Activated CD8-positive, alpha-beta memory T cell treated with anti-CD3 and anti-CD28 coated beads for 1 hour (primary cell): ENCODE results near the gene IFIT3.
"Not testable (repeated sequence)": the region's sequence is repeated elsewhere in the genome, so short reads cannot be mapped to it uniquely, and the experiment has no call there.

ENCODE experiments used
- DNase-seq, 2 donors: peaks; one replicate each; pipeline ENCODE4 v3.0.0-alpha.2; 2020; ENCODE audit warnings: low read depth in 1 of 2; ENCODE audit errors: extremely low read depth in 1 of 2

The IFIT3 gene

DNA sequence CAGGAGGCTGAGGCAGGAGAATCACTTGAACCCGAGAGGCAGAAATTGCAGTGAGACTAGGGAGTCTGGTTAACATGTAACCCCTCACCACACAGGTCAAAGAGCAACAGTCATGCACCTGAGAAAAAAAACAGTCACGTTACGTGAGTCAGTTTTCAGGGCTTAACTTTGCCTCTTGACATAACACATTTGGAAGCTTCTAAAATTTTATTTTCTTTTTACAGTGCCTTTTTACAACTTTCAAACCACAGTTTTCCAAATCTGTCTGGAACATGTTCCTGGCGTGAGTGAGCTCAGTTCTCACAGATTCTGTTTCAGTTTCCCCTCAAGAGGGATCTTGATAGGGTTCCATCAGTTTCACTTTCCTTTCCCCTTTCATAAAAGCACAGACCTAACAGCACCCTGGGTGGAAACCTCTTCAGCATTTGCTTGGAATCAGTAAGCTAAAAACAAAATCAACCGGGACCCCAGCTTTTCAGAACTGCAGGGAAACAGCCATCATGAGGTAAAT, 4.4 kb downstream of the IFIT3 start:
- no peak for DNase-seq

DNA sequence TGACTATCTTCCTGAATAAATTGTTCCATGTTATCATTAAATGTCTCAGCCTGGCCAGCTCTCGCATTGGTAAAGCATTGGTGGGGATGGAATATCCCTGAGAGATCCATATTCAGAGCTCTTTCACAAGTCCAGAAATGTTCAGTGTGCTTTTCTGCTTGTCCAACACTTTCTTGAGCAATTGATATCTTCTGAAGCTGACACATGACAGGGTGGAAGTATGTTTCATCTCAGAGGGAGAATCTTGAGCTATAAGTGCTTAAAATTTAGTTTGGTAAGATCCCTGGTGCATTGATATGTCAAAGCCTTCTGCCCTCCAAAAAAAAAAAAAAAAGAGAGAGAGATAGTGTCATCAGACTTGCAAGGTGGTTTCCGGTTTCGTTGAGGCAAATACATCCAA, 7.4 kb downstream of the IFIT3 start:
- no peak for DNase-seq

DNA sequence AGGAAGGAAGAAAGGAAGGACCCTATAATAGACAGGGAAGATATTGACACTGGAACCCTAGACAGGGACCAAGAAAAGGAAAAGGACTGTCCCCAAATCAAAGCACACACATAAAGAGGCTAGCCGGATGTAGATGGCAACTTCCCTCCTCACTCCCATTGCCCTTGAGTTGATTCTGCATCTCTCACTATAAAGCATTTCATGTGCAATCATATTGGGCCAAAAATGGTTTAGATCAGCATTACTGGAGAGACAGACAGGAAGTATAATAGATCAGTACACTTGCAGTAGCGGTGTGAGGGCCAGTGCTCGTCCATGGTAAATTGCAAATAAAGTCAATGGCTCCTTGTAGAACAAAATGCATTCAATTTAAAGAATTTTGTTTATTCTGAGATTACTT, 8.4 kb downstream of the IFIT3 start:
- DNase-seq, result no peak

DNA sequence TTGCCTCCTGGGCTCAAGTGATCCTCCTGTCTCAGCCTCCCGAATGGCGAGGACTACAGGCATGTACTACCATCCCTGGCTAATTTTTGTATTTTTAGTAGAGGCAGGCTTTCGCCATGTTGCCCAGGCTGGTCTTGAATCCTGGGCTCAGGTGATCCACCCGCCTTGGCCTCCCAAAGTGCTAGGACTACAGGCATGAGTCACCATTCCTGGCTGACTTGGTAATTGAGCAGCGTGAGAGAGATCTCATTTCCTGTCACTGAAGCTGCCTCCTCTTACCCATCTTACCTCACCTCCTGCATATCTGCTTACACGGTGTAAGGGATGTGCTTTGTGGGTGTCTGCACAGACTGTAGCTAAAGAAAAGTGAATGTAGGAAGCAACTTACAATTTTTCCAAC, 9.7 kb downstream of the IFIT3 start:
- DNase-seq, result no peak

DNA sequence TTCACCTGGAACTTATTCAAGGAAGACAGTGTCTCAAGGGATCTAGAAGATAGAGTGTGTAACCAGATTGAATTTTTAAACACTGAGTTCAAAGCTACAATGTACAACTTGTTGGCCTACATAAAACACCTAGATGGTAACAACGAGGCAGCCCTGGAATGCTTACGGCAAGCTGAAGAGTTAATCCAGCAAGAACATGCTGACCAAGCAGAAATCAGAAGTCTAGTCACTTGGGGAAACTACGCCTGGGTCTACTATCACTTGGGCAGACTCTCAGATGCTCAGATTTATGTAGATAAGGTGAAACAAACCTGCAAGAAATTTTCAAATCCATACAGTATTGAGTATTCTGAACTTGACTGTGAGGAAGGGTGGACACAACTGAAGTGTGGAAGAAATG, 10.9 kb downstream of the IFIT3 start:
- no peak for DNase-seq

DNA sequence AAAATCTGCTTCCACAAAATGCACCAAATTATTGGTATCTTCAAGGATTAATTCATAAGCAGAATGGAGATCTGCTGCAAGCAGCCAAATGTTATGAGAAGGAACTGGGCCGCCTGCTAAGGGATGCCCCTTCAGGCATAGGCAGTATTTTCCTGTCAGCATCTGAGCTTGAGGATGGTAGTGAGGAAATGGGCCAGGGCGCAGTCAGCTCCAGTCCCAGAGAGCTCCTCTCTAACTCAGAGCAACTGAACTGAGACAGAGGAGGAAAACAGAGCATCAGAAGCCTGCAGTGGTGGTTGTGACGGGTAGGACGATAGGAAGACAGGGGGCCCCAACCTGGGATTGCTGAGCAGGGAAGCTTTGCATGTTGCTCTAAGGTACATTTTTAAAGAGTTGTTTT, 12.1 kb downstream of the IFIT3 start:
- DNase-seq, result no peak

DNA sequence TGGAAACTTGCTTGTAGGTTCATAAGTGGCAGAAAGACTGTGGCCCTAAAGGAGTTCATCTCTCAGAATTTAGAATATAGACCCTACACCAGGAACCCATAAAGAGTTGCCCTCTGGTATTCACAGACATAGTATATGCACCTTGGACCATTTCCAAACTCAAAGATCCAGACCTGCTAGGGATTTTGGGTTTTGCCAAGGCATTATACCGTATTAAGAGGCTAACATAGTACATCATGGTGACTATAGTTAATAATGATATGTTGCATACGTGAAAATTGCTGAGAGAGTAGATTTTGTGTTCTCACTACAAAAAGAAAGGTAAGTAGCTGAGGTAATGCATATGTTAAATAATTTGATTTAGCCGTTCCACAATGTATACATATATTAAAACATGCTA, 13.9 kb downstream of the IFIT3 start:
- DNase-seq, result no peak

DNA sequence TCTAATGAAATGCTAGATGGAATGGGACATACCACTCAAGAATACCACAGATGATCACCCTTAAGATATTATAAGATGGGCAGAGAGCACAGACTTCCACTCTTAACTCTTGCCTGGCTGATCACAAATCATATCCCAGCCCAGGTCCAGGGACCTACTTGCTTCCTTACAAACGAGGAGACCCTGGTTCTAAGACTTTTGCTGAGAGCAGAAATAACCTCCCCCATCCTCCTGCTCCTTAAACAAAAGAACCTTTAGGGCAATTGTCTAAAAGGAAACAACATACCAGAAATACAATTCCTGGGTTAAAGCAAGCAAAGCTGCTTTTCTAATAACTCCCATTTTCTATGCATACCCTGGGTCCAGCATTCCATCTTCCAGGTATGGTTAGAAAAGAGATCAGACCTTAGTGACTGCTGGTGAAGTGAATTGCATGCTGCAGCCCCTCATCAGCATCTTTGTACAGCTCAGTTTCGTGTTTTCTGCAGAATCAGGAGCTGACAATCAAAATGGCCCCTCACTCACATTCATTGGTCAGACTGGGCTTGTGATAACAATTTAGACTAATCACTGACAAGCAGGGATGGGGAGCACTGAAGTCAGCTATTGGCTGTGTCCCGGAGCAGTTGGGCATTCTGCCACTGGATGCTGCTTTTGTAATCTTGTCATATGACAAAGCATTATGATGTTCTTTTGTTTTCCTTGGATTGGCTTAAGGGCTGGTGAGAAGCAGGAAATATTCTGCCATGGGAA, 14.6 kb downstream of the IFIT3 start:
- no peak for DNase-seq

DNA sequence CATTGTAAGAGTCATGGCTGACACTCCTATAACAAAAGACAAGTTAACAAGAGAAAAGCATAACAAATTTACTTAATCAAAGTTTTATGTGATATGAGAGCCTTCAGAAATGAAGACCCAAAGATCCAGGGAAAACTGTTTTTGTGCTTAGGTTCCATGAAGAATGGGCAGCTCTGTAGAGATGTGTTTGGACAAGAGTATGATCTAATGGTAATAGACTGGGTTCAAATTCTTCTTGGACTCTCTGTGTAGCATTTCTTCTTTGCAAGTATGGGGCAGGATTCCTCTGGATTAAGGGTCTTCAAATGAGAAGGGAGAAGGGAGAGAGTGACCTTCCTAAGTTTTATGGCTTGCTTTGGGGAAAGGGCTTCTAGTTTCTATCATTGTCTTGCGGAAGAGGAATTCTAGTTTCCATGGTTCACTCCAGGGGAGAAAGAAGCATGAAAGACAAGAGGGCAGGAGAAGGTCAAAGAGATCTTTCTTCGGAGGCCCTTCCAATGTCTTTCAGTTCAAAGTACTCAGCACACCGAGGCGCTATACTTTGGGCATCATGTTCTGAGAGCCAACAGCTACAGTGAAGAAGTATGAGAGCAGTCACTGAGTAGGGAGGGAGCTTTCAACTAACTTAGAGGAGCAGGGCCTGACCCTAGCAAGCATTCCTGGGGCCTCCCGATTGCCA, 15.4 kb downstream of the IFIT3 start:
- no peak for DNase-seq

DNA sequence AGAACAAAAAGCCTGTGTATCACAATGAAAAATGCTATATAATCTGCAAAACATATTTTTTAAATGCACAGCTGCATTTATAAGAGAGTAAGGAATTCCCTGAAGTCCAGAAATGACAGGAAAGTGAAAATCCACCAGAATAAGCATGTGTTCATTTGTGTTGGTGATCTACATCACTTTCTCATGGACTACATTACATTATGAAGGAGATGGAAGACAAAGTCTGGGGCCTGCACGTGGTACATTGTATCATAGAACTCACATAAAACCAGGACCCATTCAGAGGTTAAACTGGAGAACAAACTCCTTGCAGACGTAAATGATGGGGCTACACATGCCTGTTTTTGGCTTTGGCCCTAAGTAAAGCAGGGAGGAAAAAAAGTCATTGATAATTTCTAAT, 16.4 kb downstream of the IFIT3 start:
- DNase-seq, result no peak

DNA sequence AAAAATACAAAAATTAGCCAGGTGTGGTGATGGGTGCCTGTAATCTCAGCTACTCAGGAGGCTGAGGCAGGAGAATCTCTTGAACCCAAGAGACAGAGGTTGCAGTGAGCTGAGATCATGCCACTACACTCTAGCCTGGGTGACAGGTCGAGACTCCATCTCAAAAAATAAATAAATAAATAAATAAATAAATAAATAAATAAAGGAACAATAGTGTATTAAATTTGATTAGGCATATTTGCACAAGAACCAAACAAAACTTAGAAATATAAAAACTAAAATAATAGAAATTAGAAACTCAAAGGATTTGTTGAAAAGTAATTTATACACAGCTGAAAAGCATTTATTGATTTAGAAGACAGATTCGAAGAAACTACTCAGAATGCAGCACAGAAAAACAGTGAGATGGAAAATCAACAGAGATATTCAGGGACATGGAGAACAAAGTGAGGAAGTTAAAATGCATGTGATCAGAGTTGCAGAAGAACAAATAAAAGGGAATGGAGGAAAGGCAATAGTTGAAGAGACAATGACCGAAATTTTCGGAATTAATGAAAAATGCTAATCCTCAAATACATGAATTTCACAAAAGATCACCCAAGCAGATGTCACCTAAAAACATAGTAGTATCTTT, 17.7 kb downstream of the IFIT3 start:
- no peak for DNase-seq

DNA sequence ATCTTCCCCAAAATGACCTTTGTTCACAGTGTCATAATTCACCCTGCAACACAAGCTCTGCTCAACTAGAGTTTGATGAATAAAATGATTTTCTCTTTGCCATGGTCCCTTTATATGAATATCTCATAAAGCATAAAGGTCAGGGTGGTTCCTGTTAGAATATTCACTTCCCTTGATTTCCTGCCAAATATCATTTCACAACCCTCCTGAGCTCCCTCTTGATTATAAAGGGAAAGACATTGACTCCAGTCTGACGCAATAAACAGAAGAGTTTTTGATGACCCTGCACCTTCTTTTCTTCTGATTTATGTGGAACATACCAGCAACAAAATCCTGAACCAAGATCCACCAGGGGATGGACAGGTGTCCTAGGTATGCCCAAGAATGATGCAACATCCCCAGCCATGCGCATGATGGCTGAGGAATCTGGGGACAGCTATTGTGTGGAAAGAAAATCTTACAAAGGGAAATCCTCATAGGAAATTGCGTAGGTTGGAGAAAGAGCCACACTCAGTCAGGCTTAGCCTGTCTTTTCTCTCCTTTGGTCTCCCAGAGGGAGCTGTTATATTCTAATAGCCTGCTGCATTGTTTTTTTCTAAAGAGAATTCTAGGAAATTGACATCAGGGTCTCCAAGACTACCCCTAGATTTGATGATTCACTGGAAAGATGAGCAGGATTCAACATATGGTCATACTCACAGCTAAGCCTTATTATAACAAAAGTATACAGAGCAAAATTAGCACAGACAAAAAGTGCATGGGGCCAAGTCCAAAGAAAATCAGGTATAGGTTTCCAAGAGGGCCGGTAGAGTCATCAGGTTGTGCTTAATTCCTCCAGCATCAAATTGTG, 18.8 kb downstream of the IFIT3 start:
- no peak for DNase-seq

DNA sequence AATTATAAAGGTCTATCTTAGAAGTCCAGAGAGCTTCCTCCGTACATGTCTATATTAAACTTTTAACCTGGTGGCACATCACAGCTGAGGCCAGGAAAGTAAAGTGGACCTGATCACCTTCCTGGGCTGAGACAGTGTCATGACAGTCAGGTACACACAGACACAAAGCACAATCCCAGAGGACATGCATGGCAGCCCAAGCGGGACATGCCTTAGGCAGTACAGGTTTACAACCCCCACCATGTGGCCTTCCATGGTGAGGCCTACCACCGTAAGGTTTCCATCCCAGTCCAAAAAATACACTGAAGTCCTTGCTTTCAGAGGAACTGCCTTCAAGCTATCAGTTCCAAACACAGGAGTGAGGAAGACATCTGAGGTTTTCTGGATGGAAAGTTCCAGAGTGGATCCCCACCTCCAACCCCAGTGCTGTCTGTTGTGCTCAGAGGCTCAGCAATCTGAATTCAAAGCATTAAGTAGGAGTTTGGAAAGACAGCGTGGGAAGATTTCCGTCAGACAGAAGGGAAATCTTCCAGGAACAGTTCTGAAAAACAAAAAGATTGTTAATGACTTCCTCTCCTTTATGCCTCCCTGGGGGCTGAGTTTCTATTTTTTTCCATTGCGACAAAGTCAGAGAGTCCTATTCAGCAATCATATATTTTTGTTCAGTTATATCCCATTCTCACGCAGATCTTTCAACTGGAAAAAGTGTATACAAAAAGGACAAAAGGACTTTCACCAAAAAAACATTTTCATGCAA, 20.1 kb downstream of the IFIT3 start:
- no peak for DNase-seq

DNA sequence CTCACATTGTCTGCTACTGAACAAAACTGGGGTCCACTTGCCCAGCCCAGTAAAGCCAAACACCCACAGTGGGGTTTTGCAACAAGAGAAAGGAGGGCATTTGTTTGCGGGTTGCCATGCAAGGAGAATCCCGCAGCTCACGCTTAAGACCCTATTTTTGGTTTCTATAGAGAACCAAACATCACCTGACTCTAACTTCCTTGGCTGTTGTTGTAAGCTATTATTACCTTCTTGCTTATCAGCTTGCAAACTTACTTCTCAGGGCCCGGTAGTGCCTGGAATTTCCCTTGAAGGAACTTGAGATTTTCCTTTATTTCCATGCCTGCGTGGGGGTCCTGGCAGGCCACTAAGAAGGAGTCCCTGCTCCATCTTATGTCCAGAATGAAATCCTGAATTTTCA, 20.7 kb downstream of the IFIT3 start:
- DNase-seq, result no peak

DNA sequence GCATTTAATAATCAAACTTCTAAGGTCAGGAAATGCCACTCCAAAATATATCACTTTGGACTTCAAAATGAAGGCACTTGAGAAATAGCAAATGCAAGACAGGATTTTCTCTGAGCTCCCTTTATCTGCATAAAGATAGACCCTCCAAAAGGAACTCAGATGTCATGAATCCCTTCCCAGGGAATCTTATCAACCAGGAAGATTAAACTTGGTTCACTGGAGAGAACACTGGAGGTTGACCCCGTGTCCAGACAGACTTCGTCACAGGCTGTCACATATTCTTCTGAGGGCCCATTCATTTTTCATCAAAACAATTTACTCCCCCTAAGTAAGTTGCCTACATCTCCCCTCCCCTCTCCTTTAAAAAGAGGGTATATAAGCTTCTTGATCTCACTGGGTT, 21.2 kb downstream of the IFIT3 start:
- no peak for DNase-seq

DNA sequence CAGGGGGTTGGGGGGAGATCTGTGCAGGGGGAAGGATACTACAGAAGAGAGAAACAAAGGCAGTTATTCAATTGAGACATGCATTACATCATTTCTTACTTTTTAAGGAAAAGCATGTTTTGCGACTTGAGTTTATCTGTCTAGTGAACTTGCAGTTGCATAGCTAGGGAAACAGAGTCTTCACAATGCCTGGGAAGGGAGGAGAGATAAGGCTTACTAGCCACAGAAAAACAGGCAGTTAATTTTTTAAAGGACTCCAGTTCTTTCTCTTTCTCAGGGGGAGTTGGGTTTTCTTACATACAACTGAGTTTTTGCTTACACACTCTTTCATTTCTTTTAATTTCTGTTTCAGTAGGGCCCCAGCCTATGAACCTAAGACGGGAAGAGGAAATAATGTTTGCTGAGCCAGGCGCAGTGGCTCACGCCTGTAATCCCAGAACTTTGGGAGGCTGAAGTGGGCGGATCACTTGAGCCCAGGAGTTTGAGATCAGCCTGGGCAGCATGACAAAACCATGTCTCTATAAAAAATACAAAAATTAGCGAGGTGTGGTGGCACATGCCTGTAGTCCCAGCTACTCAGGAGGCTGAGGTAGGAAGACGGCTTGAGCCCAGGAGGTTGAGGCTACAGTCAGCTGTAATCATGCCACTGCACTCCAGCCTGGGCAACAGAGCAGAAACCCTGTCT, 23.0 kb downstream of the IFIT3 start:
- DNase-seq, result not testable (repeated sequence)

DNA sequence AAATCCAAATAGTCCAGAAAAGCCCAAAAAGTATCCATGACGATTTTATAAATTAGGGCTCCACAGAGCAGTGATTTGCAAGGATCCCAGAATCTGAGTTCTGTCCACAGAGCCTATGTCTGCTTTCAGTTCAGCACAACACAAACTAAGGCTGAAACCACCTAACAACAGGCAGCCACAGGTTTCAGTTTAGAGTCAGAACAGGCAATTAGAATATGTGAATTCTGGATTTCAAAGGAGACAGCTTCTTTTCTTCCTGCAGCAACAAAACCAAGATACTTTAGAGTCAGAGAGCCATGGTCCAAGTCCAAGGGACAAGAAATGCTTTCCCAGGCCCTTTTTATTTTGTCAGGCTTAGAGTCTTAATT, 23.6 kb downstream of the IFIT3 start:
- DNase-seq, result no peak

DNA sequence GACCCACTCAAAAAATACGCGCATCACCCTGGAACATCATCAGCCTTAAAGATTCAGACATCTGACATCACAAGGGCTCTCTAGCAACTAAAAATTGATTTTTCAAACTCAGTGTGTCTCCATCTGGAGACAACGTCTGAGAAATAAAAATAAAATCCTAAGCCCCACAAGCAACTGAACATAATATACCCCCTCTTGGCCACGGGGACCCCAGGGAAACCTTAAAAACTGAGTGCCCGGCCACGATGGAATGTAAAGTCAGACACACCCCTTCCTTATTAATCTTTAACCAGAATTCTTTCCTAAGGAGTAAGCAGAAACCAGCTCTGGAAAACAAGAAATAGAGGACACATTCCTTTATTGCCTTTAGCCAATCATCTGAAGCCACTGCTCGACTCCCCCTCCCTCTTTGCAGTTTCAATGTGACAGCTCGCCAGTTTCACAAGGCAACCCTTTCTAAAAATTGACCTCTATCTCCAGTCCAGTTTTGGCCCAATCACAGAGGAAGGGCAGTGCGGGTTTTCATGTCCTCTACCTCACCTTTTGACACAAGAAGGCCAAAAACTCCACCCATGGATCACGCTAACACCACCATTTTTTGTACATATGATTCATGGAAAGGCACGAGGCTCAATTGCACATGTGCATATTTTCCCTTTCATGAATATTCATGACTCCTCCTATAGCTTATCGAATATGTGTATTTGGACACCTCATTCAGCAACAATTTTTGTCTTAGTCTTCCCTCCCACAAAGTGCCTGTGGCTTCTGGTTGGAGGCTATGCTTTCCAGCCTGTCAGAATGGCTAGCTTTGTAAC, 24.2 kb downstream of the IFIT3 start:
- DNase-seq, result no peak

DNA sequence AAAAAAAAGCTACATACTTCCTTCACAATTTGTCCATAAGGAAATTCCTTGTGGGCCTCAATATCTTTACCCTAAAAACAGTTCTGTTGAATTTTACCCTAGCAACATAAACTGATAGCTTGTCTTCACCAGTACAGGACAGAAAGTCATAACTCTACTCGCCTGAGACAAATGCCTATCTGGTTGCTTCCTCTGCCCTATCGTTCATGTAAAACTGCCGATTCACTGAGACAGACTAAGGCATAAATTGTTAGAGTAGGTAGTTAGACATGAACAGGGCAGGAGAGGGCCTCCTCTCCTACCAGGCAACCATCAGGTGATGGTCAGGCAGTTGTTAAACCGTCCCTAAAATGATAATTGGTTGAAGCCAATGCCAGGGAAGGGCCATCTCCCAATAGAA, 25.0 kb downstream of the IFIT3 start:
- DNase-seq, result no peak
